HG03521 (cell line): ENCODE data around the gene NOL4L.
"Not testable (repeated sequence)": the region's sequence is repeated elsewhere in the genome, so short reads cannot be mapped to it uniquely, and the experiment has no call there.

ENCODE experiments used
- ATAC-seq: cut with Tn5 transposase; IDR thresholded peaks from one replicate; pipeline ENCODE4 v1.9.1; 2021; ENCODE audit warnings: mild to moderate bottlenecking, moderate library complexity; ENCODE audit not compliant: unreplicated experiment

The NOL4L gene

DNA sequence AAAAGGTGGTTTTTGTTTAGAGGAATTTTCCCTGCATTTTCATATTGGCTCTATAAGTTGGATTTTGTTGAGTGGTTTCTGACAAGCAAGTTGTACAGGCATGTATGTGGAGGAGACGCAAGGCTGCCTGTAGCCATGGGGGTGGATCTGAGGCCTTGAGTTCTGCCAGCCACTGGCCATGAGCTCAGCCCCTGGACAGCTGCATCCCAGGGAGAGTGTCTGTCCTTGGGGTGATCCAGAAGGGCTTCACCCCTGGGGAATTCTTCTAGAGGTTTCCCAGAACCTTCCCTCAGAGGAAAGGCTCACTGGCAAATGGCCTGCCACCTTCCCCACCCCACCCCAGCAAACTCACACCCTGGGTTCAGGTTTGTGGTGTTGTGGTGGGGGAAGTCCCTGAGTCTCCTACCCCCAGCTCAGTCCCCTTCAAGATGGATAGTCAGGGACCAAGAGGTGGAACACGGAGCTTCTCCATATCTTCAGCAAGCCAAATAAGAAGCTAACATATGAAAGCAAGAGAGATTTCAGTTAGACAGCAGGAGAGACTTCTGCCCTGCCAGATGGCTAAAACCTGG is 11.6 kb upstream of the NOL4L start:
- ATAC-seq: no peak

DNA sequence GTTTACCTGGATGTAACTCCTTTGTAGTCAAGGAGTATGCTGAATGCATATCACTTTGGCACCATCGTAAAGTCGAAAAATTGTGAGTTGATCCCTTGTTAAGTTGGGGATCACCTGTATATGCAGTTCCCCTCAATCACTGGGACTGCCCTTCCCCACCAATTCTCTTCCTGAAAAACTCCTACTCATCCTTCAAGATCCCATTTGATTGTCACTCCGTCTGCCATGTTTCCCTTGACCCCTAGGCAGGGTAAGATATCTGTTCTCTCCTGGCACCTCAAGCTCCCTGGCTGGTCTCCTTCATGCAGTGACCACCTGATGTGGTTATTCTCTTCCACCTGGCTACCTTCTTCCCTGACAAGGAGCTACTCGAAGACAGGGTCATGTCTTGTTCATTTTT is 10.0 kb upstream of the NOL4L start:
- no peak for ATAC-seq

DNA sequence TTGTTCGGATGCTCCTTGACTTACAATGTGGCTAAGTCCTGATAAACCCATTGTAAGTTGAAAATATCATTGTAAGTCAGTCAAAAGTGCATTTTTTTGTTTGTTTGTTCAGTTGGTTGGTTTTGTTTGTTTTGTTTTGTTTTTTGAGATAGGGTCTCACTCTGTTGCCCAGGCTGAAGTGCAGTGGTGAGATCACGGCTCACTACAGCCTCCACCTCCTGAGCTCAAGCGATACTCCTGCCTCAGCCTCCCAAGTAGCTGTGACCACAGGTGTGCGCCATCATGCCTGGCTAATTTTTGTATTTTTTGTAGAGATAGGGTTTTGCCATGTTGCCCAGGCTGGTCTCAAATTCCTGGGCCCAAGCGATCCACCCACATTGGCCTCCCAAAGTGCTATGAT is 9.5 kb upstream of the NOL4L start:
- ATAC-seq: not testable (repeated sequence)

DNA sequence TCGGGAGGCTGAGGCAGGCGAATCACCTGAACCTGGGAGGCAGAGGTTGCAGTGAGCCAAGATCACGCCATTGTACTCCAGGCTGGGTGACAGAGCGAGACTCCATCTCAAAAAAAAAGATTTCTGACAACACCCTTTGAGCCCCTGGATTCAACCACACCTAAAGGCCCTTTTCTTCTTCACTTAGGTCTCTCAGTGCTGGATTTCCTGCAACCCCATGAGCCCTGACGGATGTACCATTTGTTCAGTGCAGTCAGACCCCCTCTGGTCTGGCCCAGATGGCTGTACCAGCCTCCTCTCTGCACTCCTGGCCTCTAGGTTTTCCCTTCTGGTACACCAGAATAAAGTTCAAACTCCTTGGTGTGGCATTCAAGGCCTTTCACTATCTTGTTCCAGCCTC is 9.1 kb upstream of the NOL4L start:
- no peak for ATAC-seq

DNA sequence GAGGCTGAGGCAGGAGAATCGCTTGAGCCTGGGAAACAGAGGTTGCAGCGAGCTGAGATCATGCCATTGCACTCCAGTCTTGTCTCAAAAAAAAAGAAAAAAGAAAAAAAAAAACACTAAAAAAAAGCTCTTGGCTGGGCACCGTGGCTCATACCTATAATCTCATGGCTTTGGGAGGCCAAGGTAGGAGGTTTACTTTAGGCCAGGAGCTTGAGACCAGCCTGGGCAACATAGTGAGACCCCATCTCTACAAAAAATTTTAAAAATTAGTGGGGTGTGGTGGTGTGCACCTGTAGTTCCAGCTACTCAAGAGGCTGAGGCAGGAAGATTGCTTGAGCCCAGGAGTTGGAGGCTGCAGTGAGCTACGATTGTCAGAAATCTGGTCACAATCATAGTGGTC is 7.5 kb upstream of the NOL4L start:
- not testable (repeated sequence) for ATAC-seq

DNA sequence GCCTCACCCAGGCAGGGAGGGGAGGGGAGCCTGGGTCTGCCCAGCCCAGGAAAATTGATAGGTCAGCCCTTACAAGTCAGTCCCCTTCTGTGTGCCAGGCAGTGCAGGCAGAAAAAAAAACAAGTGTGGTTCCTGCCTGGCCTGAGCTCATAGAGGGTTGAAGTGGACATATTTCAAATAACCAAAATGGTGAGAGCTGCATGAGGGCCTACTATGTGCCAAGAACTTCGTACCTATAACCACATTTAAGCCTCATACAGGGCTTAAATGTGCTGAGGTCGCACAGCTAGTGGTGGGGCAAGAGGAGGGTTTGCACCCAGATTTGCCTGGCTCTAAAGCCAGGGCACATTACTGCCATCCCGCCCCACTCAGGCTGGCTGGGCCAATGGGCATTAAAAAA is 6.9 kb upstream of the NOL4L start:
- ATAC-seq: no peak

DNA sequence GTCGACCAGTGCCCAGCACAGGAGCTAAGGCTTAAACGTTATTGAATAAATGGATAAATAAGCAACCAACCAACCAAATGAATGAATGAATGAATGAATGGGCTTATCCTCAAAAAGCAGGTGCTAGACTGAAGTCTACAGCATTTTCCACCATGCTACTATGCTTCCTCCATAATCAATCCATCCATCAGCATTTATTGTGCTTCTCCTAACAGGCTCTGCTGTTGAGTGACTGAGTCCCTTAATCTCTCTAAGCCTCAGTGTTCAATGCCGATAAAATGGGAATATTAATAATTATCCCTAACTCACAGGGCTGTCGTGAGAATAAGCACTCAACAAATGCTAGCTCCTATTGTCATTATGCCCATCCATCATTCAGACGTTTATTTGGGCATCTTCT is 4.6 kb upstream of the NOL4L start:
- no peak for ATAC-seq

DNA sequence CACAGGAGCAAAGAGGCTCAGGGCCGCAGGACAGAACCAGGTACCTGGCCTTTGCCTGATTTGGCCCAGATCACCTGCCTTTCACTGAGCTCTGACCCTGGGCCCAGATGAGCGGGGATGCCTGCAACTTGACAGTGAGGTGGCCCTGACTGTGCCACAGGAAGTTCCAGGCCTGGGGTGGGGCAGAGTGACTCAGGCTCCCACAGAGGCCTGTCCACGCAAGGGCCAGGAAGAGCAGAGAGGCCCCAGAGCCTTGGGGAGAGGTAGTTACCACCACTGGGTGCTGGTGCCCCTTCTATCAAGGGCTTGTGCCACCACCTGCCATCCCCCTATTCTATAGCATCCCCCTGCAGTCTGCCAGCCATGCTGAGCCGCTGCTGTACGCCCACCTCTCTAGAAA is 4.1 kb upstream of the NOL4L start:
- ATAC-seq: no peak

DNA sequence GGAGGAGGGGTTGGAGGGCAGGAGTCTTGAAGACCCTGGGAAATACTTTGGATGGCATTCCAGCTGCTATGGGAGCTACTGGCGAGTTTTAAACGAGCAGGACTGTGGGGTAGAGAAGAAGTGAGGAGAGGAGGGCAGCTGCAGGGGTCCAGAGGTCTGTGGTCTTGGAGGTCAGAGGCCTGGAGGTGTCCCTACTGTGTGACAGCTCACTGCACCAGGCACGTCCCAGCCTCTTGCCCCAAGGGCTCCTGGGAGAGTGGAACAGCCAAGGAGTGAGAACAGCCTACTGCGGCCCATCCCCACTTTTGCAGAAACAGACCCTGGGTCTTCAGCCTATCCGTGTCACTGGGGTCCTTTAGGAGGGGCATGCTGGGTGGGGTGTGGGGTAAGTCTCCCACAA is 2.9 kb upstream of the NOL4L start:
- ATAC-seq: no peak

DNA sequence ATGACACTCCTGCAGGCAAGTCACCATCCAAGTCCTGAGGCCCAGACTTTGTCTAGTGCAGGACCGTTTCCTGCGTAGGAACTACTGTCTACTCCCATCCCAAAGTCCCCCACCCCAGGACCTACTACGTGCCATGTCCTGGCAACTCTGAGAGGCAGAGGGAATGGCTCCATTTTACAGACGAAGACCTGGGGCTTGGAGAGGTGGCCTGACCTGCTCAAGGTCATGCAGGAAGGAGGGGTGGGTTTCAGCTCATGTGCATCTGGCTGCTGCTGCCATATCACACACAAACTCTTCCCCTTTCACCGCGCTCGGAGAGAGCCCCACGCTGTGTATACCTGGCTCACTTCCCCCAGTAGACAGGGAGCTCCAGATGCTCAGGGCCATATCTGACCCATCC is 1.2 kb upstream of the NOL4L start:
- ATAC-seq: no peak

DNA sequence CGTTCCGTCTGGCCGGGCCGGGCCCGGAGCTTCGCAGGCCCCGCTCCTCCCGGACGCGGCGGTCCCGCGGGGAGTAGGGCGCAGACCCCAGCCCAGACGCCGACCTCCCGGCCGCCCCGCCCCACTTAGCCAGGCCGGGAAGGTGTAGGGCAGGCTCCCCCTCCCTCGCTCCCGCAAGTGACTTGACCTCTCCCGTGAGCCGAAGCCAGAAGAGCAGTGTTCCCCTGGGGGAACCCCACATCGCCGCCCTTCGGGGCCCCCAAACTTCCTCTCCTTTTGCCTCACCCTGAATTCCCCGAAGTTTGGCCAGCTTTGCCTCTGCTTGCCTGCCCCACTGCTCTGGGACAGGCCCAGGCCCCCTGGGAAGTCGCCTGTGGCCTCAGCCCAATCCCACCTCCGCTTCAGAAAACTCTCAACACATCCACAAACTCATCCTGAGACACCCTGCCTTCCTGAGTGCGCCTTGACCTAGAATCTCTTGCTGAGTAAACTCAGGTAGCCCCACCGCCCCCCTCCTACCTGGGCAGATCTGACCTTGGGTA is 524 bp upstream of the NOL4L start:
- no peak for ATAC-seq

DNA sequence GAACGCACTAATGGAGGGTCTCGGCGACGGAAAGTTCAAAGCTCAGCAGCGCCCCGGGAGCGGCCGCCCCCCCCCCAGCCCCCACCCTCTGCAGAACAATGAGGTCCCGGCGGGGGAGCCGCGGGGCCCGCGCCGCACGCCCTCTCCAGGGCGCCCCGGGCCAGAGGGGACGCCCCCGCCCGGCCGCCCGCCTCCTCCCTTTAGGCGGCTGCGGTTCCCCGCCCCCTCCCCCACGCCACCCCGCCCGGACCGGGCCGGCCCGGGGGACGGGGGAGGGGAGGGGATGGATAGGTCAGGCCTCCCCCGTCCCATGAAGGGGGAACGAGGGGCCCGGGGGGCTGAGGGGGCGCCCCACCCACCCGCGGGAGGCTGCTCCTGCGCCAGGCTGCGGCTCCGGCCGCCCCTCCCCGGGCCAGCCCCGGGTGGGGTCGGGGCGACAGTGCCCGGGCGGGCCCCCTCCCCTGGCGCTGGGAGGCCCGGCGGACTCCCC is 1.5 kb downstream of the NOL4L start:
- no peak for ATAC-seq

DNA sequence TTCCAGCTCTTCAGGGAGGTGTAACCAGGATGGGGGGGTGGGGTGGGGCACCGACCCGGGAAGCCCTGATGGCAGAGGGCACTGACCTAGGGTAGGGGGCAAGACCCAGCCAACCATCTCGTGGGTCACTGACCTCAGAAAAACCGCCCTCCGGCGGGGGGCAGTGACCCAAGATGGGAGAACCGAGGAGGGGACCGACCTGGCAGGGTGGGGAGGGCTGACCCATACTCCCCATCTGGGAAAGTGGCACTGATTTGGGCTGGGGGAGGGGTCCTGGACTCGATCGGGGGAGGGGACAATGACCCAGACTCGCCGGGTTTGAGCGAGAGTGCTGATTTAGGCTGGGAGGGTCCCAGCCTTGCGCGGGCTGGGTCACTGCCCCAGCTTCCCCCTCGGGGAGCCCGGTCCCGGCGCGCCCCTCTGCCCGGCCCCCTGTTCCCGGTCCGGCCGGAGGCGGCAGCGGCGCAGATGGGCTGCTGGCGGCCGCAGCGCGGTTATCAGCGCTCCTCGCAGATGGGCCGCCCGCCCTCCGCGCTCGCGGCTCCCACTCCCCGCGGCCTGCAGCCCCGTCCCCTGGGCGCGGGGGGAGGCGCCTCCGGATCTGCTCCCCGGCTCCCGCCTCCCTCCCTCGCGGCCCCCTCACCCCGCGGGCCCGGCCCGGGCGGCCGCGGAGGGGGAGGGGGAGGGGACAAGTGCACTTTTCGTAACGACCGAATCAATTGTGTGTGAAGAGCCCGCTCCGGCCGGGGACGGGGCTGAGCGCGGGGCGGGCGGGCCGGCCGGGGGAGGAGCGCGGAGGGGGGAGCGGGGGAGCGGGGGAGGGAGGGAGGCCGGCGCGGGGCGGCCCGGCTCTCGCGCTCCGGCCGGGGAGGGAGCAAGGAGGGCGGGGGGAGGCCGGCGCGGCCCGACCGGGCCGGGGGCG is 2.2 kb downstream of the NOL4L start:
- ATAC-seq: no peak

DNA sequence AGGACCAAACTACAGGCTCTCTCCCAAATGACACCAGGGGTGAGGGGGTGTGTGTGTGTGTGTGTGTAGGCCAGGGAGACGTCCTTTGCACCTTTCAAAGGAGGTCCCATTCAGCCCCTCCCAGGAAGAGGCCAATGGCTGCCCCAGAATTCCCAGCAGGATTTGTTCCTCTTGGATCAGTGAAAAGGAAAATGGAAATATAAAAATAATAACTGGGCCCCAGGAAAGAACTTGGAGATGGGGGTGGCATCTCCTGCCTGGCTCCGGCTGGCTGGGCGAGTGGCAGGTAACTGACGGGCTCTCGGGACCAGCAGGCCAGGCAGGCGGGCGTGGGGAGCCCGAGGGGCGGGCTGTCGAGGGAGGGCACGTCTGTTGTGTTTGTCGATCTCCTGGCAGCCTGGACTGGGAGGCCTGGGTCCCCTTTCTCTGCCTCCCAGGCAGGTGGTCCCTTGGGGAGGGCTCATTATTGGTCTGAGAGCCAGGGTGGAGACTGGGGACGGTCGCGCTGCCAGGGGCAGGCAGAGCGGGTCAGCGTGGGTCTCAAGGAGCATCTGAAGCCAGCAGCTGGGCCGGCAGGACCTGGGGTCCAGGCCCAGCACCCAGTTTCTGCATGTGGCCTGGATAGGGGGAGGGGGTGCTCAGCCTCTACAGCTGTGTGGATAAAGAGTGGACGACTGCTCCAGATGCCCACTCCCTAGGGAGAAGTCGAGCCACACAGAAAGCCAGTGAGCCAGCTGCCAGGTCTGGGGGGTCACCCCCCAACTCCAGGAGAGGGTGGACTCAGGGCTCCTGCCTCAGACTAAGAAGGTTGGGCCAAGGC is 3.1 kb downstream of the NOL4L start:
- ATAC-seq: no peak

DNA sequence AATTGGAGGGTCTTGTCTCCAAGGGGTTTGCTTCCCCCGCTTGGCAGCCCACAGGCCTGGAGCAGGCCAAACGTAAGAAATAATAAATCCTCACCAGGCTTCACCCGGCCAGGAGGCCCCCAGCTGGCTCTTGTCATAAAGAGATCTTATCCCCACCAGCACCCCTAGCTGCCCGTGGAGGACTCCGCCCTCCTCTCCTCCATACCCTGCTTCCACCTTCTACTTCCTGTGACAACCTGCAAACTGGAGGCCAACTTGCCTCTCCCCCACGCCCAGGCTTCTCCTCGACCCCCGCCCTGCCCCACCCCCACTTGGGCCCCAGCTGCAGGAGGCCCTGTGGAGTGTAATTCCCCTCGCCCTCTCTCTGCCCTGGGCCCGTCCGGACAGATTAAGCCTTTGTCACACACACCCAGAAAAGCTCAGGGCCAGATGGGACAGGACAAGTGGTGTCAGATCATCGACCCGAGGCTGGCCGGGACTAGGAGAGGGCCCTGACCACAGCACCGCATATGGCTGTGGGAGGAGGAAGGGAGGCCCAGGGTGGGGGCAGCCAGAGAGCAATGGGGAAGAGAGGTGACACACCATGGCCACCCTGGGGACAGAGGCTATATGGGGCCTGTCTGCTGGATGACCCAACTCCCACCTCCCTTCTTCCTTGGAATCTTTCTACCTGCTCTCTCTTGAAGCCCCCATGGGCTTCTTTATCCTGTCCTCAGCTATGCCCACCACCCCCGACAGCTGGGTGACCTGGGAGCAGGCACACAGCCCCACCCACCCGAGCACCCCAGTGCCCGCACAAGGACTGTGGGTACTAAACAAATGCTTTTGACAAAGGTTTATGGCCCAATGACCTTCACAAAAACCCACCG is 3.9 kb downstream of the NOL4L start:
- no peak for ATAC-seq

DNA sequence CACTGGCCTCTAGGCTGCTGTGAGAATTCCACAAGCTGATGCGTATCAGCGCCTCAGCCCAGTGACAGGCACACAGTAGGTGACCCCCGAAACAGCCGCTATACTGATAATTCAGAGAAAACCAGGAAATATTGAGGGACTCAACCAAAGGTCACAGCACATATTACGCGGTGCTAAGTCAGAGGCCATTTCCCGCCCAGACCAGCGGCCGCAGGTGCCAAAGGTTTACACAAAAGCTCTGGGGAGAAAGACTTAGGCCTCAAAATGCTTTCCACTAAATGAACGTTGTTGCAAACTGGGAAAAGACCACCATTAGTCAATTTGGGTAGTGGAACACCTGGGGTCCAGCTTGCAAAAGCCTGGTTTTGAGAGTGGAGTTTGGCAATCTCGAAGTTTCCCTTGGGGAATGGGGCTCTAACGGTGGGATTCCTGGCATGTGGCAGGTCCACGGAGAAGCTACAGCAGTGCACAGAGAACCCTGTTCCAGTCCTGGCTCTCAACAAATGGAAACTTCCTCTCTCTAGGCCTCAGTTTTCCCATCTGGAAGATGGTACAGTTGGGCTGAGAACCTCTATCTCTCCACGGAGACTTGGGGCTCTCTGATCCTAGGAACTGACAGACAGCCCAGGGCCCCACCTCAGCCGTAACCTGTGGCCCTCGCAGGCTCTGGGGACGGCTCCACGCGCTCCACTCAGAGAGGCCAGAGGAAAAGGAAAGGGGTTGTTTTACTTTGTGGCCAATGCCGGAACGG is 4.7 kb downstream of the NOL4L start:
- no peak for ATAC-seq

DNA sequence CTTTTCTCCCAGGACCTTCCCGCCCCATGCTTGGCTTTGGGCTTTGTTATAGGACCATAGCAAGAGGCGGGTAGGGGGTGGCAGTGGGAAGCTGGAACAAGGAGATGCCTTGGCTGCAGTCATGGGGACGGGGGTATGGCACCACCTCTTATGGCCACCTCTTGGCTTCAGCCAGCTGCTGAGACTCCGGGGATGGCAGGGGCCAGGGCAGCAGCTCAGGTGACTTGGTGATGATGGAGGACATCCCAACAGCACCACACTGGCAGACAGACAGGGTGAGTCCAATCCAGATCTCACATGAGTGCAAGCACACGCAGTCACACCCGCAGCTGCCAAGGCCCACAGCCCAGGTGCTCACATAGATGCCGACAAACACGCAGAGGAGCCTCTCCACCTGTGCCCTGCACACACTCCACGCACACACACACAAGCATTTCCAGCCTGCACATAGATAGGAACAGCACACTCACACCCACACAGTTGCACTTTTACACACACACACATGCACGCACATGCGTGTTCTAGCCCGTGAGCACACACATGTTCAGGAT is 6.2 kb downstream of the NOL4L start:
- ATAC-seq: no peak

DNA sequence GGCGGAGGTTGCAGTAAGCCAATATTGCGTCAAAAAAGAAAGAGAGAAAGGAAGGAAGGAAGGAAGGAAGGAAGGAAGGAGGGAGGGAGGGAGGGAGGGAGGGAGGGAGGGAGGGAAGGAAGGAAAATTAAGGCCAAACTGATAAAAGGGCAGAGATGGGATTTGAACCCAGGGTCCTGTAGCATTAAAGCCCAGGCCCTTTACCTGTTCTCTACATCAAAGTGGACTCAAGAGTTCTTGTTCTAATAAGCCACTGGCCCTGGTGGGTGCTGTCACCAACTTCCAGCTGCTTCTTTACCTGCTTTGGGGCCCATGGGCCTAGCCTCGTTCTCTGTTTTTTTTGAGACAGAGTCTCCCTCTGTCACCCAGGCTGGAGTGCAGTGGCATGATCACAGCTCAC is 7.1 kb downstream of the NOL4L start:
- ATAC-seq: not testable (repeated sequence)

DNA sequence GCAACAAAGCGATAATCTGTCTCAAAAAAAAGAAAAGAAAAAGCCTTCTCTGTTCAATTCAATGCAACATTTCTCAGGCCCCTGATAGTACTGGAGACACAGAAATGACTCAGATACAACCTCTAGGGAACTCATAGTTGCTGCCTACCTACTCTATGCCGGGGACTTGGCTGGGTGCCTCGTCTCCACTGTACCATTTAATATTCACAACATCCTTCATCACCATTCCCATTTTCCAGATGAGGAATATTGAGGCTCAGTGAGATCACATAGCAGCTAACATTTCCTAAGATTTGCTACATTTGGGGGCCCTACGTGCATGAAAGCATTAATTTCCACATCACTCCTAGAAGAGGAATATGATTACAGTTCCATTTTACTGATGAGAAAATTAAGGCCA is 7.5 kb downstream of the NOL4L start:
- no peak for ATAC-seq
